Fibroblast of mammary gland (primary cell): ENCODE data around the gene LGI4.

ENCODE experiments used
- DNase-seq: peaks from one replicate; pipeline ENCODE4 v3.0.0-alpha.2; 2010; ENCODE audit warnings: low read depth
- H3K4me3 ChIP-seq: 2 replicates; pipeline ENCODE4 v1.5.1; 2011; ENCODE audit warnings: low read depth, mild to moderate bottlenecking, low read length, moderate library complexity; ENCODE audit not compliant: control insufficient read depth
- CTCF ChIP-seq: conservative IDR thresholded peaks from 2 replicates; pipeline ENCODE4 v1.5.1; 2011; ENCODE audit warnings: low read depth, low read length, inconsistent platforms; ENCODE audit not compliant: control insufficient read depth, insufficient read depth

The LGI4 gene

GRCh38 chr19:35098413-35099049 is 36.3 kb downstream of the LGI4 start:
- no peak for TF ChIP-seq CTCF
- no peak overlapping the region for H3K4me3 ChIP-seq
- no peak for DNase-seq

GRCh38 chr19:35095667-35096368 is 39.0 kb downstream of the LGI4 start:
- H3K4me3 ChIP-seq = no peak overlapping the region
- no peak for DNase-seq

GRCh38 chr19:35094656-35095055 is 40.2 kb downstream of the LGI4 start:
- H3K4me3 ChIP-seq = no peak overlapping the region
- TF ChIP-seq CTCF = no peak
- no peak for DNase-seq

More at GRCh38 chr19:35095667-35096368, 39.0 kb downstream of the LGI4 start:
- TF ChIP-seq CTCF = no peak

GRCh38 chr19:35093941-35094647 is 40.8 kb downstream of the LGI4 start:
- no peak for TF ChIP-seq CTCF
- no peak for DNase-seq
- H3K4me3 ChIP-seq = no peak overlapping the region

- DNase-seq = no peak
- TF ChIP-seq CTCF = no peak
- H3K4me3 ChIP-seq = no peak overlapping the region
These were observed 41.4 kb downstream of the LGI4 start for GRCh38 chr19:35093430-35093829.

GRCh38 chr19:35090506-35091214 is 44.2 kb downstream of the LGI4 start:
- DNase-seq = peak; percentile 60
- peak; percentile 61 for TF ChIP-seq CTCF
- no peak overlapping the region for H3K4me3 ChIP-seq
